ENCODE measurements around the gene ZNF189. TPM values are rescaled to one million over a fixed set of nuclear protein-coding genes. Genes with fewer than 3 reads are reported as not detected.

ZNF189 gene
- total RNA-seq, 1 experiment from 2014 or later: 15.8 TPM

DNA sequence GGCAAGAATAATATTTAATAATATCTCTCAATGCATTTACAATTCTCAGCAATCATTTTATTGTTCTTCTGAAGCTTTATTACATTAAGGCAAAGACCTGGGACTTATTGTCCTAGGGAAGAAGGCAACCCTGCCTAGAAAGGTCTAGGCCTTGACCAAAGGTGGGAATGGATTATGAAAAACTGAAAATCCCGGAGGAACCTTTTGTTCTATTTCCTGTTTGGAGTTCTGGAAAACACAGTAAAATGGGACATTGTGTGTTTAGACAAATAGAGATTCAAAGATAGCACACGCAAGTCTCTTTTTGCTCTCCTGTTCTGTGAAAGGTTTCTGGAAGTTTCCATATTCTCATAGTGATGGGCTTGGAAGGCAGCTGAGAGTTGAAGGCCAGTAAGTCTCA, 45.0 kb upstream of the ZNF189 start:
- no peaks in the 10 kb centered on the region for H3K79me1 ChIP-seq (ENCODE audit: insufficient read depth, low read depth, low read length, poor library complexity, severe bottlenecking)
- H3K9ac ChIP-seq (ENCODE audit: extremely low read depth, insufficient read length, low read length): no peak overlapping the region
- no peak overlapping the region for H3K14ac ChIP-seq (ENCODE audit: insufficient read depth, low read length)
- H3K4me1 Mint-ChIP-seq: no peaks in the 10 kb centered on the region
- no peak overlapping the region for H3K23ac ChIP-seq (ENCODE audit: insufficient read length, low read depth, low read length)
- TF ChIP-seq, protein P1, sequence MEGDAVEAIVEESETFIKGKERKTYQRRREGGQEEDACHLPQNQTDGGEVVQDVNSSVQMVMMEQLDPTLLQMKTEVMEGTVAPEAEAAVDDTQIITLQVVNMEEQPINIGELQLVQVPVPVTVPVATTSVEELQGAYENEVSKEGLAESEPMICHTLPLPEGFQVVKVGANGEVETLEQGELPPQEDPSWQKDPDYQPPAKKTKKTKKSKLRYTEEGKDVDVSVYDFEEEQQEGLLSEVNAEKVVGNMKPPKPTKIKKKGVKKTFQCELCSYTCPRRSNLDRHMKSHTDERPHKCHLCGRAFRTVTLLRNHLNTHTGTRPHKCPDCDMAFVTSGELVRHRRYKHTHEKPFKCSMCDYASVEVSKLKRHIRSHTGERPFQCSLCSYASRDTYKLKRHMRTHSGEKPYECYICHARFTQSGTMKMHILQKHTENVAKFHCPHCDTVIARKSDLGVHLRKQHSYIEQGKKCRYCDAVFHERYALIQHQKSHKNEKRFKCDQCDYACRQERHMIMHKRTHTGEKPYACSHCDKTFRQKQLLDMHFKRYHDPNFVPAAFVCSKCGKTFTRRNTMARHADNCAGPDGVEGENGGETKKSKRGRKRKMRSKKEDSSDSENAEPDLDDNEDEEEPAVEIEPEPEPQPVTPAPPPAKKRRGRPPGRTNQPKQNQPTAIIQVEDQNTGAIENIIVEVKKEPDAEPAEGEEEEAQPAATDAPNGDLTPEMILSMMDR (conservative IDR thresholded peaks at IDR 0.05): no peak
- no peak overlapping the region for H3K27ac Mint-ChIP-seq
- no peak overlapping the region for H2BK12ac ChIP-seq (ENCODE audit: insufficient read length, low read depth, low read length)
- DNase-seq: no peak
- H3K18ac ChIP-seq (ENCODE audit: insufficient read length, low read depth, low read length): no peak overlapping the region
- no peak overlapping the region for H3T11ph ChIP-seq (ENCODE audit: low read length)
- no peak overlapping the region for H3K4ac ChIP-seq (ENCODE audit: low read depth, low read length)
- no peak overlapping the region for H3K27ac ChIP-seq (ENCODE audit: insufficient read length, low read depth, low read length)
- no peaks in the 10 kb centered on the region for H4K20me1 ChIP-seq (ENCODE audit: control insufficient read depth, insufficient read depth, insufficient read length)
- no peak overlapping the region for H2BK20ac ChIP-seq (ENCODE audit: low read depth, low read length, poor library complexity, severe bottlenecking)
- no peaks in the 10 kb centered on the region for H3K4me1 ChIP-seq (ENCODE audit: insufficient read depth, low read length)
- H4K5ac ChIP-seq (ENCODE audit: insufficient read length, low read depth, low read length): no peak overlapping the region
- no peak overlapping the region for H4K8ac ChIP-seq (replicated peaks; ENCODE audit: insufficient read length, low read depth, low read length)
- WGBS (ENCODE audit: extremely low coverage, insufficient read length, low lambda C conversion rate): no CpG with 5 or more reads among the region's 2 CpGs
- H4K91ac ChIP-seq (ENCODE audit: insufficient read length, low read depth, low read length): no peak overlapping the region
- H3K4me2 ChIP-seq (ENCODE audit: insufficient read depth, insufficient read length, low read length): no peak overlapping the region
- no peak overlapping the region for H2AK5ac ChIP-seq (ENCODE audit: insufficient read length, low read length)
- no peaks in the 10 kb centered on the region for H3K36me3 Mint-ChIP-seq (ENCODE audit: insufficient read depth in 1 of 3, low read depth in 3 of 3)
- no peaks in the 10 kb centered on the region for H3K9me3 ChIP-seq (ENCODE audit: control insufficient read depth, low read depth, low read length)
- no peaks in the 10 kb centered on the region for H3K79me2 ChIP-seq (ENCODE audit: insufficient read depth, low read length)
- H3K9me3 Mint-ChIP-seq: peaks cover 0 to 4% of the 10 kb centered on the region in 2 experiments; a peak in 1 of 5 replicates
- no peaks in the 10 kb centered on the region for H3K23me2 ChIP-seq (ENCODE audit: insufficient read length, low read depth, low read length, poor library complexity, severe bottlenecking)
- no peaks in the 10 kb centered on the region for H3K27me3 ChIP-seq (ENCODE audit: insufficient read depth, low read length)
- no peak overlapping the region for H2BK5ac ChIP-seq (ENCODE audit: insufficient read length, low read length)
- H2AFZ ChIP-seq (ENCODE audit: low read length): no peak overlapping the region
- H3K4me3 Mint-ChIP-seq: no peak overlapping the region
- H3K56ac ChIP-seq (ENCODE audit: insufficient read length, low read depth, low read length): no peak overlapping the region
- H3K27me3 Mint-ChIP-seq (ENCODE audit: low read depth): no peaks in the 10 kb centered on the region
- H2BK120ac ChIP-seq (ENCODE audit: low read depth, low read length, poor library complexity, severe bottlenecking): no peak overlapping the region
- H2BK15ac ChIP-seq (ENCODE audit: low read depth, low read length): no peak overlapping the region
